OCI-LY3 (cell line): ENCODE results near the gene KDM4C.

Source experiments
- H2AFZ ChIP-seq: fragments of 200-600, 300-600 bp; shearing (Covaris generic); 2 replicates; pipeline ENCODE4 v1.6.0; 2014; ENCODE audit warnings: antibody characterized with exemption, low read depth, low read length
- H3K27ac ChIP-seq: fragments of 200-600, 300-600 bp; sonication (generic); 2 replicates; pipeline ENCODE4 v1.5.1; 2014; ENCODE audit warnings: mild to moderate bottlenecking, low read length, moderate library complexity, mixed read lengths
- H3K27me3 ChIP-seq: fragments of 200-600, 300-600 bp; sonication (generic); 2 replicates; pipeline ENCODE4 v1.6.1; 2014; ENCODE audit warnings: low read depth, low read length, mixed read lengths
- H3K36me3 ChIP-seq: fragments of 200-600, 300-600 bp; sonication (generic); replicated peaks from 2 replicates; pipeline ENCODE3; 2014; ENCODE audit warnings: low read depth, low read length, mixed read lengths
- H3K4me1 ChIP-seq: fragments of 300-600, 200-600 bp; sonication (generic); 2 replicates; pipeline ENCODE4 v1.6.1; 2014; ENCODE audit warnings: low read length, mixed read lengths
- H3K4me2 ChIP-seq: fragments of 200-600, 300-600 bp; sonication (generic); 2 replicates; pipeline ENCODE4 v1.6.1; 2014; ENCODE audit warnings: low read length, mixed read lengths
- H3K4me3 ChIP-seq: fragments of 300-600, 200-600 bp; sonication (generic); 2 replicates; pipeline ENCODE4 v1.5.1; 2014; ENCODE audit warnings: antibody characterized with exemption, mild to moderate bottlenecking, low read length, moderate library complexity
- H3K79me2 ChIP-seq: fragments of 300-600, 200-600 bp; shearing (Covaris generic); 2 replicates; pipeline ENCODE4 v1.6.1; 2014; ENCODE audit warnings: mild to moderate bottlenecking, low read length, mixed read lengths
- H3K9ac ChIP-seq: fragments of 300-600, 200-600 bp; shearing (Covaris generic); 2 replicates; pipeline ENCODE4 v1.6.0; 2014; ENCODE audit warnings: mild to moderate bottlenecking, low read length, moderate library complexity
- H3K9me3 ChIP-seq: fragments of 200-600, 300-600 bp; shearing (Covaris generic); 2 replicates; pipeline ENCODE4 v1.6.1; 2014; ENCODE audit warnings: low read length, mixed read lengths; ENCODE audit not compliant: insufficient read depth
- H4K20me1 ChIP-seq: fragments of 200-600, 300-600 bp; sonication (generic); 2 replicates; pipeline ENCODE4 v1.6.1; 2016; ENCODE audit warnings: low read length, mixed read lengths; ENCODE audit not compliant: insufficient read depth
- CTCF ChIP-seq: fragments of 200-600, 300-600 bp; sonication (generic); IDR thresholded peaks from 2 replicates; pipeline ENCODE4 v1.5.1; 2014; ENCODE audit warnings: antibody characterized with exemption, low read length, low read depth
- EZH2phosphoT487 ChIP-seq: fragments of 200-600 bp; shearing (Covaris generic); IDR thresholded peaks from 2 replicates; pipeline ENCODE4 v1.6.1; 2018; ENCODE audit warnings: antibody characterized with exemption, mixed run types, low read depth

The KDM4C gene

GRCh38 chr9:7166074-7166473 lies 408.3 kb downstream of the KDM4C start:
- Histone ChIP-seq H3K4me1 (no peaks in the 10 kb centered on the region), H3K36me3 (peaks cover 4% of the 10 kb centered on the region), H3K4me2 (no peak overlapping the region), H3K79me2 (no peaks in the 10 kb centered on the region), H4K20me1 (no peaks in the 10 kb centered on the region), H3K9me3 (no peaks in the 10 kb centered on the region), H3K27ac (no peak overlapping the region), H3K27me3 (no peaks in the 10 kb centered on the region), H3K9ac (no peak overlapping the region), H2AFZ (no peak overlapping the region), H3K4me3 (no peak overlapping the region)
- TF ChIP-seq CTCF (no peak), EZH2phosphoT487 (no peak)

- no peak overlapping the region for H2AFZ ChIP-seq
- no peak overlapping the region for H3K4me3 ChIP-seq
- H3K27me3 ChIP-seq, result no peaks in the 10 kb centered on the region
- H3K4me1 ChIP-seq, result no peaks in the 10 kb centered on the region
- no peaks in the 10 kb centered on the region for H3K9me3 ChIP-seq
- peaks cover 4% of the 10 kb centered on the region for H3K36me3 ChIP-seq
- no peak overlapping the region for H3K9ac ChIP-seq
- TF ChIP-seq CTCF (no peak), EZH2phosphoT487 (no peak)
- H3K27ac ChIP-seq, result no peak overlapping the region
- no peaks in the 10 kb centered on the region for H4K20me1 ChIP-seq
- H3K4me2 ChIP-seq, result no peak overlapping the region
- H3K79me2 ChIP-seq, result no peaks in the 10 kb centered on the region
Observed at GRCh38 chr9:7169717-7170389, 412.1 kb downstream of the KDM4C start.

GRCh38 chr9:7171396-7172153 lies 413.8 kb downstream of the KDM4C start:
- Histone ChIP-seq H3K4me1 (no peaks in the 10 kb centered on the region), H3K27ac (no peak overlapping the region), H3K27me3 (no peaks in the 10 kb centered on the region), H2AFZ (no peak overlapping the region), H3K79me2 (no peaks in the 10 kb centered on the region), H4K20me1 (no peaks in the 10 kb centered on the region), H3K9me3 (no peaks in the 10 kb centered on the region), H3K36me3 (peaks cover 4% of the 10 kb centered on the region), H3K4me3 (no peak overlapping the region), H3K4me2 (no peak overlapping the region), H3K9ac (no peak overlapping the region)
- TF ChIP-seq CTCF (no peak), EZH2phosphoT487 (no peak)
